Right ventricle myocardium superior (tissue), 1 donor: ENCODE measurements around the gene RBM20. TPM values are rescaled to one million over a fixed set of nuclear protein-coding genes. Genes with fewer than 3 reads are reported as not detected.
A peak's percentile ranks its signal among the peaks of the same experiment; 100 is the strongest.

Source experiments
- ATAC-seq: fragments of 200-7000 bp; cut with Tn5 transposase; one replicate; pipeline ENCODE4 v1.9.1; 2020; ENCODE audit warnings: mild to moderate bottlenecking; ENCODE audit not compliant: poor library complexity
- DNase-seq: peaks from one replicate; pipeline ENCODE4 v3.0.0-alpha.2; 2020
- intact Hi-C: fragments of 100-400 bp; cut with DNase I; formaldehyde crosslinking; loops from one replicate; pipeline ENCODE4 v1.11.2; 2022
- total RNA-seq: library from RNA; stranded (reverse); fragmentation: NEBNext Ultra II Directional; extraction: Animal tissue kit (Norgen Biotek cat#: 25700); gene quantifications from one replicate; pipeline ENCODE4 v1.2.1, GENCODE V29; 2021
- donor health status: DM: no; HTN: yes; CAD: no; lungs with severe emphysema.

The RBM20 gene
- total RNA-seq, 1 donor from 2014 or later = 103 TPM

DNA sequence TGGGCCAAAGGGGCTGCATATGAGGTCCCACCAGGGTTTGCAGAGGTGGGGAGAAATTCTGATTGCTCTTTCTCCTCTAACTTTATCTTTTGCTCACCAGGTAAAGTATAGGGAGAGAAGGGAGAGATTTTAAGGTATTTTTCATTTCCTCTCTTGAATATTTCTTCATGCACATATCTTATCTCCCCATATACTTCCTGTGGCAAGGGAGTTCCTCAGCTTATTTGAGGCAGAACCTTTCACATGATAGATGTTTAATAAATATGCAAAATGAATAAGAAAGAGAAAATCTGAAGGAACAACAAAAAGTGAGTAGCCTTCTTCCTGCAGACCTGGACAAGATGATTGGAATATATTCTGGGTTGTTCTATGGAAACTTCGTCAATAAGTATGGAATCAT is 160.2 kb downstream of the RBM20 start:
- intact Hi-C loops = no loop called here
- DNase-seq (no peak), ATAC-seq (no peak)

DNA sequence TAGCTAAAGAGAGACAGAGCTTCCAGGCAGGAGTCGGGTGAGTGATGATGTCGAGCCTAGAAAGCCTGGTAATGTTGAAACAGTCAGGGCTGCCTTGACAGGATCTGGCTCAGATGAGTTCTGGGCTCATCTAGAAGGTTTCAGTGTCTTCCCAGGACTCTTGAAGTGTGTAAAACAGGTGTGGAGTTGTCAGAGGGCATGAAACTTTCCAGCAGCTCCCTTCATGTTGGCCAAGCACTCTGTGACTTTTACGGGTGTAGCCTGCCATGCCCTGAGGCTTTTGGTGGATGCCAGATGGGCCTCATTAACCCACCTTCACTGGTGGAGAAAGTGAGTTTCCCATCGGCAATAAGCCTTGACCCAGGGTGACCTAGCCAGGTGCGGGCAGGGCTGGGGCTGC is 161.2 kb downstream of the RBM20 start:
- ATAC-seq = no peak
- intact Hi-C loops = no loop called here

DNA sequence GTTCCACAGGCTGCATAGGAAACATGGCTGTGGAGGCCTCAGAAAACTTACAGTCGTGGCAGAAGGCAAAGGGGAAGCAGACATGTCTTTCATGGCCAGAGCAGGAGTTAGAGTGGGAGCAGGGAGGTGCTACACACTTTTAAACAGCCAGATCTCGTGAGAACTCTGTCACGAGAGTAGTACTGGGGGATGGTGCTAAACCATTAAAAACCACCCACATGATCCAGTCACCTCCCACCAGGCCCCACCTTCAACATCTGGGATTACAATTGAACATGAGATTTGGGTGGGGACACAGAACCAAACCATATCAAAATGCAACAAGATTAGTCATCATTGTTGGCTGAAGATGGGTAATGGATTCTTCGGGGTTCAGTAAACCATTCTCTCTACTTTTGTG is 162.2 kb downstream of the RBM20 start:
- ATAC-seq (no peak), DNase-seq (no peak)
- intact Hi-C loops = no loop called here

More for the DNA sequence above, 161.2 kb downstream of the RBM20 start:
- no peak for DNase-seq

DNA sequence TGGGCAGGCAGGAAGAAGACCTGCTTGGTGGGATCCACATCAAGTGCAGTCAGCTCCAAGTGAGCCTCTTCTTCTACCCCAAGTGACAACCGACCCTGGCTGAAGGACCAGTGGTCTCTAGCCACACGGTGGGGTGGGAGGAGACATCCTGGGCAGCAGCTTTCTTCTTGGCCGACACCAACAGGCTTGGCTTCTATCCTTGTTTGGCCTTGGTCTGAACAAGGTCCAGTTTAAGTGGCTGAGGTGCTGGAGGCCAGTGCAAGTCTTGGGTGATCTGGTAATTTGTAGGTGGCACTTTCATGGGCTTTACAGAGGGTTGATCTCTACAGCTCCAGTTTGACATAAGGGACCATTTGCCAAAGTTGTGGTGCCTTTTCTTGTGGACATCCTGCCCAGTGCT is 164.0 kb downstream of the RBM20 start:
- intact Hi-C loops = no loop called here
- ATAC-seq = no peak
- DNase-seq = no peak

DNA sequence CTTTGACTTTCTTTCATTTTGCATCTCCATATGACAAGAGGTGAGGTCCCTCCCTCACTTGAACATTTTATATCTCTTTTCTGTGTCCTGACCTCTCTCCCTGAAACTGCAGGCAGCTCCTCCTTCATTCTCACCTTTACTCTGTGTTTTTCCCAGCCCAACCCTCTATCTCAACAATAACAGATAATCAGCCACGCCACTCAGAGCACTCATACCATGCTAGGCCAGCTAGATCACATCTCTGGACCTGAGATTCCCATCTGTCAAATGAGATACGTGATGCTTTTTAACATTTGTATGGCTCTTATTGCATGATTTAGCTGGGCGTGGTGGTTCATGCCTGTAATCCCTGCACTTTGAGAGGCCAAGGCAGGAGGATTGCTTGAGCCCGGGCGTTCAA is 164.5 kb downstream of the RBM20 start:
- DNase-seq (no peak), ATAC-seq (no peak)
- intact Hi-C loops = no loop called here

DNA sequence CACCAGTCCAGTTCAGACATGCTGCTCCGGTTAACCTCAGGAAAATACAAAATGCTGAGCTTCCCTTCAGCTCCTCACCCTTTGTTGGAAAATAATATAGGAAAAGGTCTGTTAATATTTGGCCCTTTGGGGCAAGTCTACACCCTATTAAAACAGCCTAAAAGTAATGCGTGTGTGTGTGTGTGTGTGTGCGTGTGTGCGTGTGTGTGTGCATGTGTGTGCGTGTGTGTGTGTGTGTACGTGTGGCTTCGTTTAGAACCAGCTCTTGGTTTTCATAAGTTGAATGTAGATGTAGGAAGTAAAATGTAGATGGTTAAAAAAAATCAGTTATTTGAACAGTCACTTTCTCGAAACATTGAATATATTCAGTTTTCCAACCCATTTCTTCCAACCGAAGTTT is 166.5 kb downstream of the RBM20 start:
- ATAC-seq (no peak), DNase-seq (no peak)
- intact Hi-C loops = no loop called here

DNA sequence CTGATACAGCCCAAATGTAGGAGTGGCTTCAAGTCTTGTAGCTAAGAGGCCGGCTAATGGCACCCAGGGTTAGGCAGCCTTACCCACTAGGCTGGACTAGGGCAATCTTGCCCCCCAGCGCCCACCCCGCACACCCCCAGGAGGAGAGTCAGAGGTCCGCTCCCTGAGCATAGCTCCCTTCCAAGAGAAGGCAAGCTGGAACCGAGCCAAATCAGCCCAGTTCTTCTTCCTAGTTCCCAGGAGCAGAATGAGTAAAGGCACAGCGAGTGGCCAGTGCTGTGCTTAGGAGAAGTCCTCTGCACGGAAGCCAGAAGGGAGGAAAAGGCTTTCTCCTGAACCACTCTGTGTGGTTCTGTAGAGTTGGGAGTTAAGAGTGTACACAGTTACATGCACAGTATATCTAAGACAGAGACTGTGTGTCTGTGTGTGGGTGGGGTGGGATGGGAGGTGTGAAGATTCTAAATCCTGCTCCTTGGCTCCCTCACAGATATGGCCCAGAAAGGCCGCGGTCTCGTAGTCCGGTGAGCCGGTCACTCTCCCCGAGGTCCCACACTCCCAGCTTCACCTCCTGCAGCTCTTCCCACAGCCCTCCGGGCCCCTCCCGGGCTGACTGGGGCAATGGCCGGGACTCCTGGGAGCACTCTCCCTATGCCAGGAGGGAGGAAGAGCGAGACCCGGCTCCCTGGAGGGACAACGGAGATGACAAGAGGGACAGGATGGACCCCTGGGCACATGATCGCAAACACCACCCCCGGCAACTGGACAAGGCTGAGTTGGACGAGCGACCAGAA is 167.8 kb downstream of the RBM20 start:
- DNase-seq (no peak), ATAC-seq (peak; percentile 3)
- intact Hi-C loops = no loop called here

DNA sequence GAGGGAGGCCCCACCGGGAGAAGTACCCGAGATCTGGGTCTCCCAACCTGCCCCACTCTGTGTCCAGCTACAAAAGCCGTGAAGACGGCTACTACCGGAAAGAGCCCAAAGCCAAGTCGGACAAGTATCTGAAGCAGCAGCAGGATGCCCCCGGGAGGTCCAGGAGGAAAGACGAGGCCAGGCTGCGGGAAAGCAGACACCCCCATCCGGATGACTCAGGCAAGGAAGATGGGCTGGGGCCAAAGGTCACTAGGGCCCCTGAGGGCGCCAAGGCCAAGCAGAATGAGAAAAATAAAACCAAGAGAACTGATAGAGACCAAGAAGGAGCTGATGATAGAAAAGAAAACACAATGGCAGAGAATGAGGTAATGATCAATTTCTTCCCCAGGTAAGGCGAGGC is 168.4 kb downstream of the RBM20 start:
- intact Hi-C loops = no loop called here
- no peak for ATAC-seq

DNA sequence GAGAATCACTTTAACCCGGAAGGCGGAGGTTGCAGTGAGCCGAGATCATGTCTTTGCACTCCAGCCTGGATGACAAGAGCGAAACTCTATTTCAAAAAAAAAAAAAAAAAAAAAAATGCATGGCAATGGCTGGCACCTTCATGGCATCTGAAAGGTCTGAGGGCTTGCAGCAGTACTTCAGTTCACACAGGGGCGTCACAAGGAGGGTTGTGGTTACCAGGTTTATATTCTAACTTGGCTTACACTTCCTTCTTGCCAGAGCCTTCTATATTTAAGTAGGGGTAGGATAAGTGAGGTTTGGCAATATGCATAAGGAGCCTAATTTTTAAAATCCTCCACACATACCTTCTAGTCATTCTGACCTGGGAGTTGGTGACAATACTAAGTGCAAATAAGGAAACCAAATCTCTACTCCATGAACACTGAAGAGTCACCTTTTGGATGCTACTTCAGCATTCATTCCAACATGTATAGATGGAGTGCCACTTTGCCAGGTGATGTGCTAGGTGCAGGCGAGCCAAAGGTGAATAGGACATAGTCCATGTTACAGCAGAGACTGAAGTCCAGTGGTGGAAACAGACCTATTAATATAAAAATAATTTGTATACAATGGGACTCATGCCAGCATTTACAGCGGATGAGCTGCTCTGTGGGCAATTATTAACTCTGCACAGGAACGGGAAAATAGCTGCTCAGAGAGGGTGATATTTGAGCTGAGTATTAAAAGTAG is 169.8 kb downstream of the RBM20 start:
- ATAC-seq = no peak
- intact Hi-C loops = no loop called here
- no peak for DNase-seq

More for the DNA sequence above, 168.4 kb downstream of the RBM20 start:
- DNase-seq = no peak

DNA sequence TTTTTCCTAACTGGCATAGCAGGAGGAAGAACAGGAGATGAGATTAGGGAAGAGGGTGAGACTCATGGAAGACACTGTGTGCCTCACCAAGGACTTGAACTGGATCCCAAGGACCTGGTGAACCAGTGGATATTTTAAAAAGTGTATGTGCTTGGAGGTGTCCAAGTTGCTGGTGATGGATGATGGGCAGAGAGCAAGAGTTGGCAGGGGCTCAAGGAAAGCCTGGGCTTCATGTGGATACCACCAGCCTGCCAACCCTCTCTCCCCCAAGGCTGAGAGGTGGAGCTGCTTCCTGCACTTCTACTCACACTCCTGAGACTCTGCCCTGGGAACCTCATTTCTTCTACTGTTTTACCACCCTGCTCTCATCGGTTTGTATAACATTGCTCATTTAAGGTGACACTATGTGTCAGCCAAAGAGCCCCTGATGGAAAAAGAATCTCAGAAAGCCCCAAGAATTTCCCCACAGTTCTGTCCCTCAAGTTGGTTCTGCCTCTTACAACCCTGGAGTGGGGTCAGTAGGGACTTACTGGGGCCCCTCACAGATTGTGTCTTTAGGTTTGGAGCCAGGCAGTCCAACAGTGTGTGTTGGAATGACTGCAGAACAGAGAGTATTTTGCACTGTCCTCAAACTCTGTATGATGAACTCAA is 171.3 kb downstream of the RBM20 start:
- ATAC-seq (peak; percentile 53), DNase-seq (peak; percentile 67)
- intact Hi-C loops = loop anchor here (5.0 kb wide), 1 partner anchor 72 kb away; no protein-coding TSS in a partner anchor

DNA sequence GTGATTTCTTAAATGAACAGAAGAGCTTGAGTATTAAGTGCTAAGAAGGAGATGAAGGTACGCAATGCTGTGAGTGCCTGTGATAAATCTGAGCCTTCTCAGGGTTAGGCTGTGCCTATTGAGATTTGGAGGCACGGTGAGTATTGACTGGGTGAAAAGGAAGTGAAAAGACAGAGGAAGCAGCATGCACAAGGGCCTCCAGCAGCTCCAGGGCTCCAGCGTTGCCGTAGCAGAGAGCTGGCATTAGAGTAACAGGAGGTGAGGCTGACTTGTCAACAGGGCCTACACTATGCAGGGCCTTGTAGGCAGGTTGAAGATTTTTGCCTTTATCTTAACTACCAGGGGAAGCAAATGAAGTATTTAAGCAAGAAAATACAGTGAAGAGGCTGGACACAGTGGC is 173.5 kb downstream of the RBM20 start:
- no peak for DNase-seq
- no peak for ATAC-seq
- intact Hi-C loops = loop anchor here (5.0 kb wide), 1 partner anchor 70 kb away; no protein-coding TSS in a partner anchor

DNA sequence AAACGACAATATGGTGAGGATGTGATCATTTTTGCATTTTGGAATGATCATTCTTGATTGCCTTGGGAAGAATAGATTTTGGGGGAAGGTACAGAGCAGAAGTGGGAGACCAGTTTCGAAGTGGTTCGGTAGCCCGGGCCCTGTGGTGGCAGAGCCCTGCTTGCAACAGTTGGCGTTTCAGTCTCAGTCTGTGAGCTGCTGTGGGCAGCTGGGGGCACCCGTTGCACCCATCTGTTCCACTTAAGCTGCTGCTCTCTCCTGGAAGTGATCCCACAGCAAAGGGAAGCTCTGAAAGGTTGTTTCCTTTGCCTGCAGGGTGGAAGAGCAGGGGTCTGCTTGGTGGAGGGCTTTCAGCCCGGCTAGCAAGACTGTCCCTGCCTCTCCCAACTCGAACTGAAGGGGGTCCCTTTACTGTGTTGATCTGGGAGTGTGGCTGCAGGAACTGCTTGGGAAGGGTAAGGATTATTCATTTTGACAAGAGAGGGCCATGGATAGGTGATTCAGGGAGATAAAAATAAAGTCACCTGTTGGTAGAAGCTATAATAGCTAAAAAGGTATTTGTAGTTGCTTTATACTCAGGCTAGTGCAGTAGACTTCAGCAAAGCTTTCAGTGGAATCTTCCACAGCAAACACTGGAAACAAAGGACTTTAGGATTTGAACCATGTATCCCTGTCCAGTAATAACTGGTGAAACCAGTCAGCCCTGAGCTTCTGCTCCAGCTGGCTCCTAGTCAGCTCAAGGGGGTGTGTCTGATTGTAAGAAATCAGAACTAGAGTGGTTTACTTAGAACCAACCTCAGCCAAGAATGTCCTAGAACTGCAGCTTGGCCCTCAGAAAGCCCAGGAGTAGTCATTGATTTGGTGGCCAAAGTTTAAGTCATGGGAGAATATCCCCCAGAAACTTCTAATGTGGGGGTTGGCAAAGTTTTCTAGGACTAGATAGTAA is 174.4 kb downstream of the RBM20 start:
- intact Hi-C loops = loop anchor here (5.0 kb wide), 1 partner anchor 69 kb away; no protein-coding TSS in a partner anchor
- ATAC-seq = no peak

DNA sequence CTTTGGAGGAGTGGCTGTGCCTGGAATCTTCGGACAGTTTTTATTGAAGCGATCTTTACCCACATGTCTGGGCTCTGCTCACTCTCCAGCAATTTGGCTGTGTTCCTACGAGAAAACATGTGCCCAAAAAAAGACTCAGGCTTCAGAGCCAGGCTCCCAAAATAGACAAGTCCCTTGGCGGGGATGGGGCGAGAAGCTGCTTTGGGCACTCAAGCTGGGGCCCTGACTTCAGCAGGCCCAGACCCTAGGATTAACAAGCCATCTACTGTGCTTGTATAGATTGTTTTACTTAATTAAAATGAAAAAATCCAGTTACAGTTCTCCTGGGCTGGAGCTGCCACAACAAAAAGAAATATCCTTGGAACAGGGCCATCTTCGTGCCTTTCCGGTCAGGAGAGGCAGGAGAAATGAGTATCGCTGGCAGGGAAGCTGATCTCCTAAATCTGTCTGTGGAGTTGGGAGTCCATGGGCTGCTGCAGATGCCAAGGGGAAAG is 176.2 kb downstream of the RBM20 start:
- intact Hi-C loops = no loop called here
- ATAC-seq (peak; percentile 73), DNase-seq (peak; percentile 73)

More for the DNA sequence above, 174.4 kb downstream of the RBM20 start:
- DNase-seq = no peak

DNA sequence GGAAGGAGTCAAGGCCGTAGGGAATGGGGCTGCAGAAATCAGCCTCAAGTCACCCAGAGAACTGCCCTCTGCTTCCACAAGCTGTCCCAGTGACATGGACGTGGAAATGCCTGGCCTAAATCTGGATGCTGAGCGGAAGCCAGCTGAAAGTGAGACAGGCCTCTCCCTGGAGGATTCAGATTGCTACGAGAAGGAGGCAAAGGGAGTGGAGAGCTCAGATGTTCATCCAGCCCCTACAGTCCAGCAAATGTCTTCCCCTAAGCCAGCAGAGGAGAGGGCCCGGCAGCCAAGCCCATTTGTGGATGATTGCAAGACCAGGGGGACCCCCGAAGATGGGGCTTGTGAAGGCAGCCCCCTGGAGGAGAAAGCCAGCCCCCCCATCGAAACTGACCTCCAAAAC is 177.4 kb downstream of the RBM20 start:
- DNase-seq (peak; percentile 71), ATAC-seq (peak; percentile 65)
- intact Hi-C loops = no loop called here

DNA sequence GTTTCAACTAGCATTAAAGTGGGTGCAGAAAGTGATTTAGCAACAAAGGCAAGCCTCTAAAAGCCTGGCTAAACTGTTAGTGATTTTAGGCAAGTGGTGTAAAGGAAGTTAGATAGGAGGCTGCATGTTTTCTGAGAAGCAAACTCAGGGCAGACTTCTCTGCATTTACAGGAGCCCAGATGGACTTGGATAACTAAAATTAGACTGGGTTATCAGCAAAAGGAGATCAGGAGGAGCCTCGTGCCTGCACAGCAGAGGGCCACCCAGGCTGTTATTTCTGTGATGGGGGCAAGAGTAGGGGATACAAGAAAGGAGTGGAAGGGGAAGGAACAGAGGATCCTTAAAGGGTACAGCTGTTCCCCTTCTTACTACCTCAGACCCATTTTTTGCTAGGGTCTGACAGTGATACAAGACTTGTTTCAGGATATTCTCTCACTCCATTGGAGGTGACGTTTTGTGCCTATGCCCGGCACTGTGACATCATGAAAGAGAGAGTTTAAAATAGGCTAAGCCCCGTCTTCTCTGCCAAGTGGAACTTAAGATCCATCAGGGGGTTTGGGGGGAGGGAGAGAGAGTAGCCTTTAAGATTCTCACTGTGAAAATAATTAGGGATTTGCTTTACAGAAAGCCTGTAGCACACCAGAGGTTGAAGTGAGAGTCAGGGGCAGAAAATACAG is 178.0 kb downstream of the RBM20 start:
- intact Hi-C loops = no loop called here
- DNase-seq (no peak), ATAC-seq (peak; percentile 27)

DNA sequence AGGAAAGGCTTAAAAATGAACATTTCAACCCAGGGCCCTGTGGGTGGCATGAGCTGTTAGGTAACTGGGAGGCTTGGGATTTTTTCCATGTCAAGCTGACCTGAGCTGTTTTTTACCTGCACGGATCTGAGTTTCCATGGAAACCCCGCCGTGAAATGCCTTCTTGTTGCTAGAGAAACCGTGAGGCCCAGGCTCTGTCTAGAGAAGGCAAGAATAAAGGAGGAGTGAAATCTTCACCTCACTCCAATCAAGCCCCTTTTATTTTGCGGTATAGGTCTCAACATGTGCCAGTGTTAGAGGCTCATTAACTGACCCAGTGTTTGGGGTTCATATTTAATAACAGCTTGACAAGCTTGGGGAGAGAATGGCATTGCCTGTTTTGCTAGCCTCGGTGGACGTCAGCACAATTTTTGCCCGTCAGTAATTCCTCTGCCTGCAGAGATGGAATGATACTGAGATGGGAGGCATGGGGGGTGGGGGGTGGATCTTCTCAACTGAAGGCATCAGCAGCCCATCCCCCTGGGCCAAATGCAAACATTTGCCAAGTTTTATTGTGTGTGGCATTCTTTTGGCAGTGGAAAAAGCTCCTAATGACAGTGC is 178.7 kb downstream of the RBM20 start:
- intact Hi-C loops = no loop called here
- no peak for ATAC-seq

DNA sequence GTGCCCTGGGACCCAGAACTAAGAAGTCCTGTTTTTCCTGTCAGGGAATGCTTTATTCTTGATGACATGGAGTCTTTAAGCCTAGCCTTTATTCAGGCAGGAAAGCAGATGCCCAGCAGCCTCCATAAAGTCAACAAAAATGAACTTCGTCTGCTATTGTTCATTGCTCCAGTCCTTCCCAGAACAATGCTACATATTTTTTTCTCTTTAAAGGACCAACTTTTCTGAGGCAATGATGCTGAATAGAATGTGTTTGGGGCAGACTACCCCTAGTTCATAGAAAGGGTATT is 180.0 kb downstream of the RBM20 start:
- intact Hi-C loops = no loop called here
- no peak for ATAC-seq

More for the DNA sequence above, 178.7 kb downstream of the RBM20 start:
- DNase-seq = no peak

DNA sequence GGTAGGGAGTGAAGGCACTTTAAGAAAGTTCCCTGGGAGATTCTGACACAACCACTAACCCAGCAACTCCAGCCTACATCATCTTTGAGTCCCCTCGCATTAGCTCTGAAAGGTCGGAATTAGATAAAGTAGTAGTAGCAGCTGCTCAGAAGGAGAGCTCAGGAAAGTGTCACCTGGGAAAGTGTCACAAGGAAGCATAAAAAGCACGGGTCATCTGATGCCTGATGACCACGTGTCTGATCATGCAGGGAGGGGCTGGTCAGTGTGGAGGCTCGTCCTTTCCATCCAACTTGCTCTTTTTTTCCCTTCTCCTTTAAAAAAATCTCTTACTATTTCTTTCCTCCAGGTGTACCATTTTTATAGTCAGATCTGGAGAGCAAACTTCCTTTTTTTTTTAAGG is 180.5 kb downstream of the RBM20 start:
- ATAC-seq (no peak), DNase-seq (no peak)
- intact Hi-C loops = no loop called here

More for the DNA sequence above, 180.0 kb downstream of the RBM20 start:
- DNase-seq = no peak
